Gastrocnemius medialis (tissue), 4 donors: ENCODE data around the gene CD38. TPM values are rescaled to one million over a fixed set of nuclear protein-coding genes. Genes with fewer than 3 reads are reported as not detected.

ENCODE experiments used
- ATAC-seq, 2 donors: fragments of 150-250 bp; one replicate each; pipeline ENCODE4 v1.9.1; 2016
- DNase-seq, 2 donors: peaks; one replicate each; pipeline ENCODE4 v3.0.0-alpha.2; 2019
- H3K27ac ChIP-seq, 4 donors: fragments of 200-600 bp; sonication (generic); 1 replicate in 1 of 4; 2 replicates in 3 of 4; pipeline ENCODE4 v1.5.1; 2016 to 2018; ENCODE audit warnings: mild to moderate bottlenecking in 2 of 4, moderate library complexity in 1 of 4
- H3K27me3 ChIP-seq, 3 donors: fragments of 200-600 bp; sonication (generic) in 2 of 3; 1 replicate in 1 of 3; 2 replicates in 2 of 3; pipeline versions ENCODE4 v1.5.1 to v1.6.0; 2016 to 2019; ENCODE audit warnings: mild to moderate bottlenecking in 1 of 3, moderate library complexity in 1 of 3
- H3K36me3 ChIP-seq, 2 donors: fragments of 200-600 bp; sonication (generic) in 1 of 2; one replicate each; pipeline ENCODE4 v1.5.1; 2017 to 2018
- H3K4me1 ChIP-seq, 2 donors: fragments of 200-600 bp; sonication (generic) in 1 of 2; one replicate each; pipeline ENCODE4 v1.5.1; 2016 to 2017; ENCODE audit warnings: mild to moderate bottlenecking in 2 of 2
- H3K4me3 ChIP-seq, 4 donors: fragments of 200-600 bp; sonication (generic) in 3 of 4; 1 replicate in 1 of 4; 2 replicates in 3 of 4; pipeline ENCODE4 v1.5.1; 2016 to 2019; ENCODE audit warnings: mild to moderate bottlenecking in 2 of 4
- H3K9me3 ChIP-seq, 3 donors: fragments of 200-600 bp; sonication (generic) in 2 of 3; 1 replicate in 1 of 3; 2 replicates in 2 of 3; pipeline ENCODE4 v1.5.1; 2016 to 2019
- CTCF ChIP-seq, 5 experiments: fragments of 450-650 bp in 3 of 5; fragments of 200-600 bp in 2 of 5; sonication (generic) in 2 of 5; IDR thresholded peaks in 4 of 5; conservative IDR thresholded peaks in 1 of 5; 1 replicate in 4 of 5; 2 replicates in 1 of 5; pipeline ENCODE4 v1.5.1; 2016 to 2019; ENCODE audit warnings: antibody characterized with exemption in 5 of 5, mild to moderate bottlenecking in 3 of 5, moderate library complexity in 3 of 5
- POLR2A ChIP-seq, 2 donors: fragments of 450-650 bp; IDR thresholded peaks; one replicate each; pipeline ENCODE4 v1.6.1; 2017; ENCODE audit warnings: antibody characterized with exemption in 2 of 2, mild to moderate bottlenecking in 2 of 2, moderate library complexity in 2 of 2
- in situ Hi-C, 4 donors: fragments of 200-750 bp; cut with MboI; loops; one replicate each; pipeline versions ENCODE4 v1.15.0 to v1.8.0; 2017; ENCODE audit warnings: low sequenced_read_pairs in 4 of 4
- intact Hi-C: fragments of 100-400 bp; cut with DNase I; formaldehyde crosslinking; loops from one replicate; pipeline ENCODE4 v1.15.1; 2023; ENCODE audit warnings: low total_unique reads
- total RNA-seq, 4 donors: library from RNA; depleted of rRNA; stranded (reverse); fragments of >200 nt; gene quantifications; one replicate each; pipeline versions ENCODE4 v1.1.0 to v1.2.3, GENCODE V29; 2016

Gene CD38
- total RNA-seq, 4 donors from 2014 or later, result 0.73 to 9.0 (median 2.4) TPM

GRCh38 chr4:15779306-15779705 is 1.2 kb downstream of the CD38 start:
- DNase-seq (peak; percentile 52 to 73), ATAC-seq (peak; percentile 65 to 76)
- H3K27ac ChIP-seq, result peak overlapping the region; percentile 89 to 91 (median 90)
- intact Hi-C loops, result loop anchor here (1.0 to 2.0 kb wide), 3 partner anchors 22 to 447 kb away; partner anchors contain the start of gene TAPT1
- no peaks in the 10 kb centered on the region for H3K36me3 ChIP-seq
- in situ Hi-C loops, result loop anchor here in 1 of 4 donors (25.0 kb wide), 1 partner anchor 433 kb away; no protein-coding TSS in a partner anchor
- no peaks in the 10 kb centered on the region for H3K9me3 ChIP-seq
- peak overlapping the region; percentile 71 to 86 (median 78) for H3K4me3 ChIP-seq
- peaks cover 6 to 27% of the 10 kb centered on the region in 2 donors for H3K4me1 ChIP-seq
- H3K27me3 ChIP-seq, result no peaks in the 10 kb centered on the region
- TF ChIP-seq POLR2A (IDR thresholded peaks at IDR 0.05) (no peak), CTCF (IDR thresholded peaks at IDR 0.05 in 4 of 5, conservative IDR thresholded peaks at IDR 0.05 in 1 of 5) (peak in 3 of 5 experiments; percentile 32 to 60 (median 58))

DNA sequence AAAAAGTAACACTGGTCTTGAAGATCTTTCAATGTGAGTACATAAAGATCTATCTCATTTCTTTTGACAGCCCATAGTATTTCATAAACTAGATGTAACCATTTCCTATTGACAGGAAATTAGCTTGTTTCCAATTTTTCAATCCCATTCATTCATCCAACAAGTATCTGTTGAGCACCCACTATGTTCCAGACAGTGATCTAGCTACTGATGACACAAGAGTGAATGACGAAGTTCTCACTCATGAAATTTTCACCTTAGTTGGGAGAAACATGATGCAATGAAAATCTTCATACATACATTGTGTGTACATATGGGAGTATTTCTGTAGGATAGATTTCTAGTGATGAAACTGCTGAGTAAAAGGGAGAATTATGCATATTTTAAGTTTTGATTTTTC is 1.7 kb downstream of the CD38 start:
- TF ChIP-seq CTCF (IDR thresholded peaks at IDR 0.05 in 4 of 5, conservative IDR thresholded peaks at IDR 0.05 in 1 of 5), result no peak
- peaks cover 6 to 27% of the 10 kb centered on the region in 2 donors for H3K4me1 ChIP-seq
- intact Hi-C loops, result loop anchor here (1.0 to 2.0 kb wide), 3 partner anchors 21 to 446 kb away; partner anchors contain the start of gene TAPT1

DNA sequence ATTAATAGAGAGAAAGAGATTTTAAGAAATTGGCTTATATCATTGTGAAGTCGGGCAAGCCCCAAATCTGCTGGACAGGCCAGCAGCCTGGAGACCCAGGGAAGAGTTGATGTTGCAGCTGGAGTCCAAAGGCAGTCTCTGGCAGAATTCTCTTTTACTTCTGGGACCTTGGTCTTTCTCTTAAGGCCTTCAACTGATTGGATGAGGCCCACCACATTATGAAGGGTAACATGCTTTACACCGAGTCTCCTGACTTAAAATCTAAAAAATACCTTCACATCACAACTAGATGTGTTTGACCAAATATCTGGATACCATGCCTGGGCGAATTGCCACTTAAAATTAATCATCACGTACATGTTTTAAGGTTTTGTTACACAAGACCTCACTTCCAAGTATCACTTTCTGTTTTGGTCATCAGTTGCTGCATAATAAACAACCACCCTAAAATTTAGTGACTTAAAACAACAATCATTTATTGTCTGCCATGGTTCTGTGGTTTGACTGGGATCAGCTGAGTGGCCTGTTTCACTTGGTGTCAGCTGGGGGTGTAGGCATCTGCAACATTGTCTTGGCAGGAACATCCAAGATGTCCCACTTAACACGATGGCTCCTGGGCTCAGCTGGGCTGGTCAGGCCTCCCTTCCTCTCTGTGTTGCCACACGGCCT is 3.4 kb downstream of the CD38 start:
- H3K27me3 ChIP-seq, result no peaks in the 10 kb centered on the region
- no peak for ATAC-seq
- no peak for DNase-seq
- H3K36me3 ChIP-seq, result no peaks in the 10 kb centered on the region
- intact Hi-C loops, result no loop called here
- TF ChIP-seq POLR2A (IDR thresholded peaks at IDR 0.05) (no peak), CTCF (IDR thresholded peaks at IDR 0.05 in 4 of 5, conservative IDR thresholded peaks at IDR 0.05 in 1 of 5) (no peak)
- peaks cover 6 to 24% of the 10 kb centered on the region in 2 donors for H3K4me1 ChIP-seq
- H3K9me3 ChIP-seq, result no peaks in the 10 kb centered on the region
- in situ Hi-C loops, result loop anchor here in 1 of 4 donors (25.0 kb wide), 1 partner anchor 431 kb away; no protein-coding TSS in a partner anchor
- H3K4me3 ChIP-seq, result no peak overlapping the region
- H3K27ac ChIP-seq, result peak overlapping the region in 1 of 4 donors; percentile 91

More for the DNA sequence above, 1.7 kb downstream of the CD38 start:
- no peaks in the 10 kb centered on the region for H3K9me3 ChIP-seq
- ATAC-seq (no peak), DNase-seq (no peak)
- peak overlapping the region; percentile 71 to 86 (median 78) for H3K4me3 ChIP-seq
- H3K27ac ChIP-seq, result peak overlapping the region; percentile 89 to 91 (median 90)
- in situ Hi-C loops, result loop anchor here in 1 of 4 donors (25.0 kb wide), 1 partner anchor 432 kb away; no protein-coding TSS in a partner anchor
- H3K27me3 ChIP-seq, result no peaks in the 10 kb centered on the region
- H3K36me3 ChIP-seq, result no peaks in the 10 kb centered on the region

DNA sequence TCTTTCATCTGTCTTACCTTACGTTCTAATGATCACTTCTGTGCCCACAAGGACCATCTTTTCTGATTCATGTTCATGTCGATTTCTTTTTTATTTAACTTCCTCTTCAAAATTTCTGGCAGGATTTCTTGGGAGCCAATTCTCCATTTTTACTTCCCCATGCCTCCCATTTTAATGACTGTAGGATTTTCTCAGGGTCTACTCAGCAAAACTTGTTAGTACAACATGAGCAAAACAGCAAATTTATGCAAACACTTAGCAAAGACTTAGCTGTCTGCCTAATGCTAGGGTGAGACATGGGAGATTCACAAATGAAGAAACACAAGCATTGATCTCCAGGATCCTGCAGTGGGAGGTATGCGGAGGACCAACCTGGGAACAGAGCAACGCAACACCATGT is 5.5 kb downstream of the CD38 start:
- H3K4me1 ChIP-seq, result peaks cover 6 to 11% of the 10 kb centered on the region in 2 donors
- no peak for DNase-seq
- no peak for TF ChIP-seq POLR2A (IDR thresholded peaks at IDR 0.05)
- TF ChIP-seq CTCF (IDR thresholded peaks at IDR 0.05 in 4 of 5, conservative IDR thresholded peaks at IDR 0.05 in 1 of 5), result no peak
- in situ Hi-C loops (loop anchor here in 1 of 4 donors (25.0 kb wide), 1 partner anchor 429 kb away; no protein-coding TSS in a partner anchor), intact Hi-C loops (no loop called here)
- H3K27ac ChIP-seq, result no peak overlapping the region
- no peak for ATAC-seq
- H3K9me3 ChIP-seq, result no peaks in the 10 kb centered on the region
- H3K4me3 ChIP-seq, result no peak overlapping the region
- H3K36me3 ChIP-seq, result no peaks in the 10 kb centered on the region
- H3K27me3 ChIP-seq, result no peaks in the 10 kb centered on the region
